K562 (cell line): ENCODE measurements around the gene ZBTB24. TPM values are rescaled to one million over a fixed set of nuclear protein-coding genes. Genes with fewer than 3 reads are reported as not detected.

Source experiments
- ATAC-seq: fragments of 200-7000 bp; cut with Tn5 transposase; 3 replicates; pipeline ENCODE4 v1.9.1; 2020; ENCODE audit warnings: moderate library complexity
- BruUV-seq: library from RNA; stranded (reverse); fragments of 400-500 nt; replicated peaks from 2 replicates; lab custom pipeline; 2021; lab: Mats Ljungman, UMichigan
- CTCF ChIA-PET: fragments of 300-600 bp; formaldehyde crosslinking; extraction: SDS; loops from one replicate; lab custom pipeline; 2021; ENCODE audit warnings: low intra/inter-chr PET ratio; lab: Yijun Ruan, JAX
- POLR2A ChIA-PET: fragments of 300-600, 350-650 bp; sonication (Branson Sonifier 250); formaldehyde crosslinking; extraction: SDS; loops from one replicate; lab custom pipeline; 2021; ENCODE audit warnings: antibody characterized with exemption, inconsistent platforms; lab: Yijun Ruan, JAX
- DNase-seq, 4 experiments: peaks; one replicate each; pipeline versions ENCODE4 v3.0.0 to v3.0.0-alpha.2; 2011 to 2018; ENCODE audit warnings: low spot score in 3 of 4, mixed read lengths in 3 of 4; ENCODE audit errors: extremely low read depth in 1 of 4
- FAIRE-seq: peaks from 2 replicates; lab custom pipeline; 2011; peaks lifted over from hg19 to GRCh38; lab: Jason Lieb, UNC
- H2AFZ ChIP-seq: 2 replicates; pipeline ENCODE4 v1.6.0; 2011; ENCODE audit warnings: low read depth, low read length, control low read depth, inconsistent platforms
- H3K27ac ChIP-seq: fragments of 200-600 bp; 3 replicates; pipeline ENCODE4 v1.8.0; 2011; ENCODE audit warnings: low read depth, mild to moderate bottlenecking, control low read depth, inconsistent platforms, low read length, moderate library complexity, mixed read lengths; ENCODE audit errors: extremely low read depth
- H3K27me3 ChIP-seq, 2 experiments: fragments of 300-600 bp in 1 of 2; 2 replicates in 1 of 2; 3 replicates in 1 of 2; pipeline versions ENCODE4 v1.6.0 to v1.8.0; 2011; ENCODE audit warnings: inconsistent platforms in 2 of 2, low read length in 2 of 2, mild to moderate bottlenecking in 1 of 2, mixed read lengths in 1 of 2, moderate library complexity in 1 of 2; ENCODE audit not compliant: control insufficient read depth in 2 of 2, insufficient read depth in 2 of 2
- H3K36me3 ChIP-seq: fragments of 300-600 bp; 3 replicates; pipeline ENCODE4 v1.8.0; 2011; ENCODE audit warnings: mild to moderate bottlenecking, low read length, inconsistent platforms; ENCODE audit not compliant: control insufficient read depth, insufficient read depth
- H3K4me1 ChIP-seq, 2 experiments: fragments of 200-600 bp in 1 of 2; replicated peaks in 1 of 2; 2 replicates in 1 of 2; 3 replicates in 1 of 2; pipeline versions ENCODE4 v1.5.1 to v1.8.0; 2011; ENCODE audit warnings: inconsistent platforms in 2 of 2, low read length in 2 of 2, mild to moderate bottlenecking in 1 of 2, mixed read lengths in 1 of 2, moderate library complexity in 1 of 2; ENCODE audit not compliant: control insufficient read depth in 2 of 2, insufficient read depth in 2 of 2
- H3K4me2 ChIP-seq: 2 replicates; pipeline ENCODE4 v1.6.1; 2011; ENCODE audit warnings: low read length, control low read depth, inconsistent platforms, mixed read lengths; ENCODE audit not compliant: insufficient read depth
- H3K4me3 ChIP-seq: fragments of 200-600 bp; sonication (generic), shearing (Covaris generic); 2 replicates; pipeline ENCODE4 v1.5.1; 2016; ENCODE audit warnings: control low read depth, inconsistent platforms
- H3K79me2 ChIP-seq: fragments of 200-600 bp; 3 replicates; pipeline ENCODE4 v1.8.0; 2011; ENCODE audit warnings: low read length, inconsistent platforms; ENCODE audit not compliant: control insufficient read depth, insufficient read depth
- H3K9ac ChIP-seq, 2 experiments: 2 replicates each; pipeline versions ENCODE4 v1.6.0 to v1.6.1; 2011; ENCODE audit warnings: low read depth in 2 of 2, low read length in 2 of 2, control low read depth in 1 of 2, inconsistent platforms in 1 of 2, mild to moderate bottlenecking in 1 of 2, mixed read lengths in 1 of 2; ENCODE audit not compliant: insufficient read depth in 1 of 2
- H3K9me1 ChIP-seq: one replicate; pipeline ENCODE4 v1.6.0; 2011; ENCODE audit warnings: inconsistent platforms, mild to moderate bottlenecking, low read length, moderate library complexity; ENCODE audit not compliant: control insufficient read depth, insufficient read depth
- H3K9me3 ChIP-seq: replicated peaks from 2 replicates; pipeline ENCODE4 v1.5.1; 2011; ENCODE audit warnings: low read depth, low read length, inconsistent platforms; ENCODE audit not compliant: control insufficient read depth, insufficient read depth
- H4K20me1 ChIP-seq: replicated peaks from 2 replicates; pipeline ENCODE4 v1.6.1; 2011; ENCODE audit warnings: low read length, inconsistent platforms, mixed read lengths; ENCODE audit not compliant: control insufficient read depth, insufficient read depth
- BHLHE40 ChIP-seq: IDR thresholded peaks from 2 replicates; pipeline ENCODE4 v1.6.1; 2011; ENCODE audit warnings: low read length, improper control_type of control experiment
- BMI1 ChIP-seq: fragments of 150-350 bp; IDR thresholded peaks from 2 replicates; pipeline ENCODE4 v1.6.1; 2014; ENCODE audit warnings: low read length
- CEBPB ChIP-seq: fragments of 450-650 bp; IDR thresholded peaks from 2 replicates; pipeline ENCODE4 v1.6.1; 2016; ENCODE audit warnings: missing genetic modification characterization, missing compliant biosample characterization
- EHMT2 ChIP-seq: fragments of 450-650 bp; IDR thresholded peaks from 2 replicates; pipeline ENCODE4 v1.6.1; 2018; ENCODE audit warnings: antibody characterized with exemption
- ERF ChIP-seq: fragments of 450-650 bp; formaldehyde crosslinking; IDR thresholded peaks from 2 replicates; pipeline ENCODE4 v1.4.0; 2020; ENCODE audit warnings: mild to moderate bottlenecking, mixed read lengths
- GTF2F1 ChIP-seq: IDR thresholded peaks from 2 replicates; pipeline ENCODE4 v1.6.1; 2011; ENCODE audit warnings: low read depth, low read length, improper control_type of control experiment
- HIVEP1 ChIP-seq: fragments of 250-450 bp; sonication (Bioruptor Pico); IDR thresholded peaks from 2 replicates; pipeline ENCODE4 v1.4.0; 2020; ENCODE audit warnings: mild to moderate bottlenecking
- MIER1 ChIP-seq: fragments of 450-650 bp; IDR thresholded peaks from 2 replicates; pipeline ENCODE4 v1.6.1; 2016; ENCODE audit warnings: antibody characterized with exemption, mild to moderate bottlenecking, low read depth
- PHB2 ChIP-seq: fragments of 450-650 bp; IDR thresholded peaks from 2 replicates; pipeline ENCODE4 v1.6.1; 2017; ENCODE audit warnings: low read depth
- RBM15 ChIP-seq: fragments of 200-400 bp; formaldehyde crosslinking; IDR thresholded peaks from 2 replicates; pipeline ENCODE4 v1.6.1; 2018; ENCODE audit warnings: mild to moderate bottlenecking, low read length, moderate library complexity; ENCODE audit not compliant: insufficient read depth
- SAFB2 ChIP-seq: fragments of 200-400 bp; formaldehyde crosslinking; IDR thresholded peaks from 2 replicates; pipeline ENCODE4 v1.6.1; 2018; ENCODE audit warnings: borderline replicate concordance, low read length, low read depth, moderate library complexity; ENCODE audit not compliant: severe bottlenecking
- SIN3A ChIP-seq, 2 experiments: fragments of 150-350 bp in 1 of 2; IDR thresholded peaks; 2 replicates each; pipeline ENCODE4 v1.6.1; 2011 to 2016; ENCODE audit warnings: borderline replicate concordance in 2 of 2, low read depth in 2 of 2, low read length in 2 of 2, mild to moderate bottlenecking in 2 of 2, moderate library complexity in 2 of 2; ENCODE audit not compliant: control insufficient read depth in 1 of 2
- SIRT6 ChIP-seq: IDR thresholded peaks from one replicate; pipeline ENCODE4 v1.6.1; 2012; ENCODE audit warnings: low read depth, mild to moderate bottlenecking, control low read depth, inconsistent platforms, low read length, moderate library complexity
- ZEB2 ChIP-seq: fragments of 450-650 bp; IDR thresholded peaks from 2 replicates; pipeline ENCODE4 v1.6.1; 2016
- ZNF41 ChIP-seq: fragments of 250-450 bp; sonication (Bioruptor Pico); conservative IDR thresholded peaks from 2 replicates; pipeline ENCODE4 v1.4.0; 2020; ENCODE audit warnings: mild to moderate bottlenecking
- WGBS: fragments of 100-300 bp; shearing (Covaris generic); methylation state at CpG from one replicate; pipeline ENCODE4 v1.1.6; 2016; ENCODE audit warnings: low coverage, mixed read lengths; ENCODE audit not compliant: insufficient coverage; ENCODE audit errors: missing lambda C conversion rate; 5-methylcytosine and 5-hydroxymethylcytosine counted together
- in situ Hi-C: fragments of 300-500 bp; cut with MboI; formaldehyde crosslinking; loops from 4 replicates; pipeline ENCODE4 v1.15.0; 2018; ENCODE audit warnings: inconsistent platforms, mixed read lengths
- intact Hi-C: fragments of 100-400 bp; cut with micrococcal nuclease; formaldehyde crosslinking; loops from 2 replicates; pipeline ENCODE4 v1.14.2; 2022
- polyA plus RNA-seq, 8 experiments: library from polyadenylated mRNA; depleted of rRNA in 4 of 8; stranded (reverse) in 5 of 8; unstranded in 3 of 8; fragments of >200 nt; fragmentation: Nextera tagmentation in 2 of 8; fragmentation: Illumina TruSeq in 1 of 8; extraction: Ambion mirVana in 2 of 8; extraction: Trizol in 1 of 8; gene quantifications; 2 replicates each; pipeline versions ENCODE4 v1.2.1 to v1.2.3, GENCODE V29; 2011 to 2014; ENCODE audit warnings: inconsistent platforms in 1 of 8, missing spikeins in 1 of 8
- total RNA-seq, 7 experiments: library from RNA; depleted of rRNA in 6 of 7; stranded (reverse); fragments of >200 nt in 6 of 7; fragmentation: Illumina TruSeq in 2 of 7; extraction: Trizol in 2 of 7; gene quantifications; 2 replicates each; pipeline versions ENCODE4 v1.2.1 to v1.2.3, GENCODE V29; 2011 to 2021; ENCODE audit warnings: low replicate concordance in 1 of 7
- TF ChIP-seq, protein P1 (sequence below): fragments of 150-350 bp; conservative IDR thresholded peaks from 2 replicates; pipeline ENCODE4 v1.6.1; 2014; ENCODE audit warnings: low read length

The ZBTB24 gene
- total and polyA plus RNA-seq, 9 of the 15 experiments (the other 6 are each of a cell fraction or from before 2014, with no cell fraction given), result 2.0 to 16.7 (median 8.3) TPM

DNA sequence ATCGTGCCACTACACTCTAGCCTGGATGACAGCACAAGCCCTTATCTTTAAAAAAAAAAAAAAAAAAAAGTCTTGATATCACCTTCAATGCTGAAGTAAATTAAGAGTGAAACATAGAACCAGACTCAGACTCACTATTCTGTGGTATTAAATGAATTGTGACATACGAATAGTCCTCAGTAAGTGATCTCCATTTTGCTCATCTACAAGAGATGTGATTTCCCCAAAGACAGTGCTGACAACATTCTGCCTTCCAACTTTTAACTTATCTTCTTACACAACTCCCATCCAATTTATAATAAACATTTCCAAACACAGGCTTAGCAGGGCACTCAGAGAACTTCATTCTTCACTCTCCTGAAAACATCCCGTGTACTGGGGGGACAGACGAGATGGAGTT lies 8.0 kb downstream of the ZBTB24 start:
- 81% methylated on average over 4 of the region's 4 CpGs for WGBS
- ATAC-seq (no peak), FAIRE-seq (no peak), DNase-seq (no peak)
- BruUV-seq, result no TSS peak
- ChIA-PET POLR2A (no interaction called here), CTCF (no interaction called here)
- Histone ChIP-seq H4K20me1 (0 out of 2 replicates have a peak, but pooled peaks cover 3% of the 10 kb centered on the region), H3K27me3 (no peaks in the 10 kb centered on the region), H3K9me1 (peaks cover 3% of the 10 kb centered on the region), H3K79me2 (peaks cover 37% of the 10 kb centered on the region), H3K4me3 (no peak overlapping the region), H3K9ac (no peak overlapping the region), H3K9me3 (no peaks in the 10 kb centered on the region), H3K27ac (no peak overlapping the region), H3K4me1 (peaks cover 6 to 16% of the 10 kb centered on the region in 2 experiments; a peak in 4 of 5 replicates), H3K36me3 (peaks cover 92% of the 10 kb centered on the region), H3K4me2 (no peak overlapping the region), H2AFZ (no peak overlapping the region)
- intact Hi-C loops (no loop called here), in situ Hi-C loops (no loop called here)
- no peak for TF ChIP-seq BHLHE40

DNA sequence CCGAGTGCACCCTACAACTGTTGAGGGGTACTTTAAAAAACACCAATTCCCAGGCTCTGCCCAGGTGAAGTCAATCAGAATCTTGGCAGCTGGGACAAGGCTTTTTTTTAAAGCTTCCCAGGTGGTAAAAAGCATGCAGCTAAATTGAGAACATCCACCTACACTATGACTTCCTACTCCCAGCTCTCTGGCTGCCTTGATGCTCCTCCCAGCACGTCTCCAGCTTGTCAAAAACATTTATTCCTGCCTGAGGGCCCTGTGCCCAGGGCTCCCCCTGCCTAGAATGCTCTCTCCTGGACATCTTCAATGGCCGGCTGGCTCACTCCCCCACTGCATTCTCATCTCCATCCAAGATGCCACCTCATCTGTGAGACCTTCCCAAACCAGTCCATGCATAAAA lies 9.9 kb downstream of the ZBTB24 start:
- H3K4me2 ChIP-seq, result no peak overlapping the region
- H3K36me3 ChIP-seq, result peaks cover 96% of the 10 kb centered on the region
- no peaks in the 10 kb centered on the region for H3K9me3 ChIP-seq
- WGBS, result 97% methylated on average over 3 of the region's 3 CpGs
- no peak overlapping the region for H2AFZ ChIP-seq
- no peak for DNase-seq
- CTCF ChIA-PET, result no interaction called here
- POLR2A ChIA-PET, result no interaction called here
- no peak for ATAC-seq
- peaks cover 4 to 5% of the 10 kb centered on the region in 2 experiments; a peak in 3 of 5 replicates for H3K4me1 ChIP-seq
- in situ Hi-C loops, result no loop called here
- H3K27ac ChIP-seq, result no peak overlapping the region
- no TSS peak for BruUV-seq
- 0 out of 2 replicates have a peak, but pooled peaks cover 3% of the 10 kb centered on the region for H4K20me1 ChIP-seq
- H3K9ac ChIP-seq, result no peak overlapping the region
- intact Hi-C loops, result no loop called here
- no peak overlapping the region for H3K4me3 ChIP-seq
- no peak for FAIRE-seq
- peaks cover 19% of the 10 kb centered on the region for H3K79me2 ChIP-seq
- no peaks in the 10 kb centered on the region for H3K27me3 ChIP-seq
- H3K9me1 ChIP-seq, result peaks cover 3% of the 10 kb centered on the region
- TF ChIP-seq EHMT2 (no peak), GTF2F1 (no peak), PHB2 (no peak), ERF (CRISPR knock-in tag) (no peak), SIN3A (IDR thresholded peaks at IDR 0.05; ENCODE audit: borderline replicate concordance in 2 of 2, control insufficient read depth in 1 of 2, low read depth in 2 of 2, low read length in 2 of 2) (no peak), ZEB2 (no peak), HIVEP1 (CRISPR knock-in tag) (no peak), MIER1 (no peak), SAFB2 (no peak), SIRT6 (no peak), ZNF41 (no peak), BMI1 (no peak), CEBPB (tag) (no peak), RBM15 (no peak)
- TF ChIP-seq, protein P1, sequence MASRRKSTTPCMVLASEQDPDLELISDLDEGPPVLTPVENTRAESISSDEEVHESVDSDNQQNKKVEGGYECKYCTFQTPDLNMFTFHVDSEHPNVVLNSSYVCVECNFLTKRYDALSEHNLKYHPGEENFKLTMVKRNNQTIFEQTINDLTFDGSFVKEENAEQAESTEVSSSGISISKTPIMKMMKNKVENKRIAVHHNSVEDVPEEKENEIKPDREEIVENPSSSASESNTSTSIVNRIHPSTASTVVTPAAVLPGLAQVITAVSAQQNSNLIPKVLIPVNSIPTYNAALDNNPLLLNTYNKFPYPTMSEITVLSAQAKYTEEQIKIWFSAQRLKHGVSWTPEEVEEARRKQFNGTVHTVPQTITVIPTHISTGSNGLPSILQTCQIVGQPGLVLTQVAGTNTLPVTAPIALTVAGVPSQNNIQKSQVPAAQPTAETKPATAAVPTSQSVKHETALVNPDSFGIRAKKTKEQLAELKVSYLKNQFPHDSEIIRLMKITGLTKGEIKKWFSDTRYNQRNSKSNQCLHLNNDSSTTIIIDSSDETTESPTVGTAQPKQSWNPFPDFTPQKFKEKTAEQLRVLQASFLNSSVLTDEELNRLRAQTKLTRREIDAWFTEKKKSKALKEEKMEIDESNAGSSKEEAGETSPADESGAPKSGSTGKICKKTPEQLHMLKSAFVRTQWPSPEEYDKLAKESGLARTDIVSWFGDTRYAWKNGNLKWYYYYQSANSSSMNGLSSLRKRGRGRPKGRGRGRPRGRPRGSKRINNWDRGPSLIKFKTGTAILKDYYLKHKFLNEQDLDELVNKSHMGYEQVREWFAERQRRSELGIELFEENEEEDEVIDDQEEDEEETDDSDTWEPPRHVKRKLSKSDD, result no peak
